HepG2 (cell line): Measurements from ENCODE around the gene TRAK1. TPM values are rescaled to one million over a fixed set of nuclear protein-coding genes. Genes with fewer than 3 reads are reported as not detected.

Experiments used
- AKAP8 ChIP-seq: sonication (generic); formaldehyde crosslinking; IDR thresholded peaks from 2 replicates; pipeline ENCODE4 v1.5.1; 2020; ENCODE audit warnings: mild to moderate bottlenecking, missing genetic modification reagents
- ATF7-NPFF ChIP-seq: sonication (generic); formaldehyde crosslinking; IDR thresholded peaks from 2 replicates; pipeline ENCODE4 v1.8.1; 2023; ENCODE audit warnings: mild to moderate bottlenecking, low read depth, missing genetic modification reagents, moderate library complexity
- BATF2 ChIP-seq: sonication (generic); formaldehyde crosslinking; IDR thresholded peaks from 2 replicates; pipeline ENCODE4 v1.8.0; 2022; ENCODE audit warnings: mild to moderate bottlenecking, missing genetic modification reagents, moderate library complexity
- BCL3 ChIP-seq: sonication (generic); formaldehyde crosslinking; IDR thresholded peaks from 2 replicates; pipeline ENCODE4 v1.5.1; 2020; ENCODE audit warnings: mild to moderate bottlenecking, missing genetic modification reagents, moderate library complexity
- CHD4 ChIP-seq: fragments of 200-600 bp; sonication (generic); IDR thresholded peaks from 2 replicates; pipeline ENCODE4 v1.7.0; 2017; ENCODE audit warnings: mild to moderate bottlenecking, low read length, borderline replicate concordance
- FOXA1 ChIP-seq, 2 experiments: fragments of 450-650 bp in 1 of 2; sonication (generic) in 1 of 2; formaldehyde crosslinking in 1 of 2; IDR thresholded peaks; 2 replicates each; pipeline versions ENCODE4 v1.4.0 to v1.6.1; 2016 to 2020; ENCODE audit warnings: missing genetic modification reagents in 1 of 2
- IRF1 ChIP-seq: sonication (generic); formaldehyde crosslinking; IDR thresholded peaks from 2 replicates; pipeline ENCODE4 v1.4.0; 2020; ENCODE audit warnings: low read depth, mild to moderate bottlenecking, missing genetic modification reagents
- MIXL1 ChIP-seq: IDR thresholded peaks from 2 replicates; pipeline ENCODE4 v1.6.1; 2016
- NCOA1 ChIP-seq: sonication (generic); formaldehyde crosslinking; IDR thresholded peaks from 2 replicates; pipeline ENCODE4 v1.9.0; 2021; ENCODE audit warnings: missing genetic modification reagents
- NFIC ChIP-seq: IDR thresholded peaks from 2 replicates; pipeline ENCODE4 v1.6.1; 2012; ENCODE audit warnings: mild to moderate bottlenecking, low read length, inconsistent platforms
- PRDM10 ChIP-seq: sonication (generic); formaldehyde crosslinking; IDR thresholded peaks from 2 replicates; pipeline ENCODE4 v1.4.0; 2020; ENCODE audit warnings: low read depth, missing genetic modification reagents
- RCOR2 ChIP-seq: IDR thresholded peaks from 2 replicates; pipeline ENCODE4 v1.6.1; 2016; ENCODE audit warnings: missing biosample characterization, missing genetic modification reagents
- TFE3 ChIP-seq: IDR thresholded peaks from 2 replicates; pipeline ENCODE4 v1.6.1; 2016
- THAP11 ChIP-seq: IDR thresholded peaks from 2 replicates; pipeline ENCODE4 v1.6.1; 2016; ENCODE audit warnings: missing biosample characterization, missing genetic modification reagents
- ZNF280B ChIP-seq: sonication (generic); formaldehyde crosslinking; IDR thresholded peaks from 2 replicates; pipeline ENCODE4 v1.5.0; 2020; ENCODE audit warnings: missing genetic modification reagents, mild to moderate bottlenecking, borderline replicate concordance
- ZNF292 ChIP-seq: sonication (generic); formaldehyde crosslinking; IDR thresholded peaks from 2 replicates; pipeline ENCODE4 v1.8.1; 2022; ENCODE audit warnings: mild to moderate bottlenecking, low read depth, missing genetic modification reagents, borderline replicate concordance
- ZNF607 ChIP-seq: sonication (generic); formaldehyde crosslinking; IDR thresholded peaks from 2 replicates; pipeline ENCODE4 v1.5.1; 2020; ENCODE audit warnings: missing genetic modification reagents, mild to moderate bottlenecking, borderline replicate concordance
- polyA plus RNA-seq, 8 experiments: library from polyadenylated mRNA; depleted of rRNA in 3 of 8; stranded (reverse) in 7 of 8; unstranded in 1 of 8; fragments of >200 nt; fragmentation: Illumina TruSeq in 4 of 8; extraction: Trizol in 4 of 8; gene quantifications; 2 replicates each; pipeline versions ENCODE4 v1.2.1 to v1.2.3, GENCODE V29; 2011 to 2016; ENCODE audit warnings: low read depth in 4 of 8, missing spikeins in 1 of 8, mixed read lengths in 1 of 8; ENCODE audit not compliant: insufficient read depth in 1 of 8
- total RNA-seq, 5 experiments: library from RNA; depleted of rRNA; stranded (reverse); fragments of >200 nt; fragmentation: Illumina TruSeq; extraction: Trizol; gene quantifications; 2 replicates each; pipeline ENCODE4 v1.2.3, GENCODE V29; 2016; ENCODE audit warnings: low read depth in 1 of 5

The TRAK1 gene
- total and polyA plus RNA-seq, 2 of the 13 experiments (the other 11 are each of a cell fraction or from before 2014, with no cell fraction given) = 20.5 to 46.6 TPM

- TF ChIP-seq NCOA1 (CRISPR knock-in tag) (no peak), PRDM10 (CRISPR knock-in tag) (peak; percentile 65; the same call in 1 of the 2 replicates), TFE3 (CRISPR knock-in tag) (peak; percentile 91), AKAP8 (CRISPR knock-in tag) (no peak), ZNF292 (CRISPR knock-in tag) (no peak), RCOR2 (CRISPR knock-in tag) (0 out of 2 replicates have a peak, but pooled peaks have one; percentile 53), ATF7-NPFF (CRISPR knock-in tag) (no peak), BCL3 (CRISPR knock-in tag) (no peak), BATF2 (no peak), MIXL1 (0 out of 2 replicates have a peak, but pooled peaks have one; percentile 14), CHD4 (no peak), ZNF280B (CRISPR knock-in tag) (no peak), ZNF607 (CRISPR knock-in tag) (no peak), THAP11 (CRISPR knock-in tag) (0 out of 2 replicates have a peak, but pooled peaks have one; percentile 33), NFIC (no peak), FOXA1 (IDR thresholded peaks at IDR 0.05) (no peak), FOXA1 (CRISPR knock-in tag; IDR thresholded peaks at IDR 0.05) (peak; percentile 70), IRF1 (no peak)
These were observed 11.3 kb upstream of the TRAK1 start (continued) for GRCh38 chr3:42079701-42080452.
